Nephron progenitor cell (in vitro differentiated cells): ENCODE measurements around the gene PLCG2.
A peak's percentile ranks its signal among the peaks of the same experiment; 100 is the strongest.

Source experiments
- DNase-seq: peaks from one replicate; pipeline ENCODE4 v3.0.0; 2021
- H3K27ac Mint-ChIP-seq: 2 replicates; pipeline ENCODE4 v1.8.0; 2021; ENCODE audit warnings: mild to moderate bottlenecking, moderate library complexity, mixed read lengths
- H3K27me3 Mint-ChIP-seq: 2 replicates; pipeline ENCODE4 v1.8.0; 2021; ENCODE audit warnings: mild to moderate bottlenecking, low read depth, mixed read lengths; ENCODE audit not compliant: poor library complexity
- H3K36me3 Mint-ChIP-seq: 2 replicates; pipeline ENCODE4 v1.8.0; 2021; ENCODE audit warnings: low read depth, mixed read lengths
- H3K4me1 Mint-ChIP-seq: 2 replicates; pipeline ENCODE4 v1.8.0; 2021; ENCODE audit warnings: mixed read lengths
- H3K4me3 Mint-ChIP-seq: 2 replicates; pipeline ENCODE4 v1.8.0; 2021; ENCODE audit warnings: mild to moderate bottlenecking, moderate library complexity, mixed read lengths
- H3K9me3 Mint-ChIP-seq: 2 replicates; pipeline ENCODE4 v1.8.0; 2021; ENCODE audit warnings: mild to moderate bottlenecking, moderate library complexity, mixed read lengths
- TF ChIP-seq, protein P1 (sequence below): fragments of 200-600 bp; sonication (generic); IDR thresholded peaks from 2 replicates; pipeline ENCODE4 v1.5.0; 2021; ENCODE audit warnings: antibody characterized with exemption

Gene PLCG2

DNA sequence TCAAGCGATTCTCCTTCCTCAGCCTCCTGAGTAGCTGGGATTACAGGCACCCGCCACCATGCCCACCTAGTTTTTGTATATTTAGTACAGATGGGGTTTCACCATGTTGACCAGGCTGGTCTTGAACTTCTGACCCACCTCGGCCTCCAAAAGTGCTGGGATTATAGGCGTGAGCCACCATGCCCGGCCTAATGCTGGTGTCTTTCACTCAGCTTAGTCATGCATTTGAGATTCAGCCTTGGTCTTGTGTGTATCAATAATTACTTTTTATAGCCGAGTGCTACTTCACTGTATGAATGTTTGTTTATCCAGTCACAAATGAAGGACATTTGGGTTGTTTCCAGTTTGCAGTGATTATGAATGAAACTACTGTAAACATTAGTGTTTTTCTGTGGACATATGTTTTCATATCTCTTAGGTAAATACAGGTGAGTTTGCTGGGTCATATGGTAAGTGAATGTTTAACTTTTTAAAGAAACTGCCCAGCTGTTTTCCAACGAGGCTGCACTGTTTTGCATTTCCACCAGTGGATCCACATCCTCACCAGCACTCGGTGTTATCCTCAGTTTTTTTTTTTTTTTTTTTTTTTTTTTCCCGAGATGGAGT lies 11.0 kb upstream of the PLCG2 start:
- Mint-ChIP-seq H3K4me3 (no peak overlapping the region), H3K36me3 (no peaks in the 10 kb centered on the region), H3K9me3 (no peaks in the 10 kb centered on the region), H3K27me3 (peaks cover 11% of the 10 kb centered on the region), H3K4me1 (peaks cover 24% of the 10 kb centered on the region), H3K27ac (no peak overlapping the region)
- TF ChIP-seq, protein P1, sequence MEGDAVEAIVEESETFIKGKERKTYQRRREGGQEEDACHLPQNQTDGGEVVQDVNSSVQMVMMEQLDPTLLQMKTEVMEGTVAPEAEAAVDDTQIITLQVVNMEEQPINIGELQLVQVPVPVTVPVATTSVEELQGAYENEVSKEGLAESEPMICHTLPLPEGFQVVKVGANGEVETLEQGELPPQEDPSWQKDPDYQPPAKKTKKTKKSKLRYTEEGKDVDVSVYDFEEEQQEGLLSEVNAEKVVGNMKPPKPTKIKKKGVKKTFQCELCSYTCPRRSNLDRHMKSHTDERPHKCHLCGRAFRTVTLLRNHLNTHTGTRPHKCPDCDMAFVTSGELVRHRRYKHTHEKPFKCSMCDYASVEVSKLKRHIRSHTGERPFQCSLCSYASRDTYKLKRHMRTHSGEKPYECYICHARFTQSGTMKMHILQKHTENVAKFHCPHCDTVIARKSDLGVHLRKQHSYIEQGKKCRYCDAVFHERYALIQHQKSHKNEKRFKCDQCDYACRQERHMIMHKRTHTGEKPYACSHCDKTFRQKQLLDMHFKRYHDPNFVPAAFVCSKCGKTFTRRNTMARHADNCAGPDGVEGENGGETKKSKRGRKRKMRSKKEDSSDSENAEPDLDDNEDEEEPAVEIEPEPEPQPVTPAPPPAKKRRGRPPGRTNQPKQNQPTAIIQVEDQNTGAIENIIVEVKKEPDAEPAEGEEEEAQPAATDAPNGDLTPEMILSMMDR, result no peak
- no peak for DNase-seq

DNA sequence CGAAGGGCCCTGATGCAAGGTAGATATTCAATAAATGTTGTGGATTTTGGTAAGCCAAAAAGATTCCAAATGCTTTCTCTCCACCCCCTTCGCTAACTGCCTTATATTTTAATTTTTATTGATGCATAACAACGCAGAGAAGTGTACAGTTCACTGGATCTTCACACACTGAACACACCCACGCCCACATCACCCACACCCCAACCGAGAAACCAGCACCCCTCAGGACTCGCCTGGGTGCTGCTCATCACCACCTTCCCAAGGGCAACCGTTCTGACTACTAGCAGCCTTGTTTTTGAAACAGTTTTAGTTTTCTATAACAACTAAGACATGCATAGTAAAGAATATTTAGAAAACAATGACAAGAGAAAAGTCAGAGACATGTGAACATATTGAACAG lies 9.1 kb upstream of the PLCG2 start:
- DNase-seq, result no peak
- Mint-ChIP-seq H3K27me3 (peaks cover 12% of the 10 kb centered on the region), H3K4me3 (no peak overlapping the region)

DNA sequence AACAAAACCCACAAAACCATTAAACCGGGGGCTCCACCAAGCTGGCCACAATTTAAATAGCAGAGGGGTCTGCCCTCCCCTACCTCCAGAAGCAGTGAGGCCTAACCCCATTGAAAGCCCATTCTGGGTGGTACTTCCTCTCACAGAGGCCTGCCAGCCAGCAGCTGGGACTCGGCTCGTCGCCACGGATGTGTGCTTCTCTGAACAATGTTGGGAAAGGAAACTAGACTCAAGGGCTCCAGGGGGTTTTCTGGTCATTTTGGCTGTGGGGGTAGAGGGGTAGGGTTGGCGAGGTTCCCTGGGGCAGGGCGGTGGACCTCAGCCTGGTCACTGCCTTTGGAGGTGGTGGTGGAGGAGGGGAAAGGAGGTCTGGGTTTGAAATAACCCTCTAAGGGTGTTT lies 4.7 kb upstream of the PLCG2 start:
- Mint-ChIP-seq H3K4me3 (no peak overlapping the region), H3K27ac (no peak overlapping the region), H3K4me1 (peaks cover 9% of the 10 kb centered on the region)

More for the DNA sequence above, 9.1 kb upstream of the PLCG2 start:
- Mint-ChIP-seq H3K27ac (no peak overlapping the region), H3K36me3 (no peaks in the 10 kb centered on the region), H3K4me1 (peaks cover 20% of the 10 kb centered on the region), H3K9me3 (no peaks in the 10 kb centered on the region)
- TF ChIP-seq, protein P1, result no peak

DNA sequence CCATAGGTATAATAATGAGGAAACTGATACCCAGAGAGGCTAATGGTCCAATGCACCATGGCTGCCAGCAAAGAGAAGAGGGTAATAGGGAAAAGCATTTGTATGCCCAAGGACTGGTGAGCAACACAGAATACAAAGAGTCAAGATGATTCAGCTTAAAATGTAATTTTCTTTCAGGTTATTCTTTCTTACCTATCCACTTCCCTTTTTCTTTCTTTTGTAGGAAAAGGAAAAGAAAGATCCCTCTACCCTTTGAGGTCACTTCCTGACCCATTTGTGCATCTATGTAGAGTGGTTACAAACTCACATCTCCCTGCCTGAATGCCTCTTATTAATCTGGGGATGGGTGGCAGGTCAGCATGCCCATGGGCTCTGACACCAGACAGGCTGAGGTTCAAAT lies 3.5 kb upstream of the PLCG2 start:
- Mint-ChIP-seq H3K27me3 (peaks cover 58% of the 10 kb centered on the region), H3K27ac (no peak overlapping the region), H3K4me3 (no peak overlapping the region)

More for the DNA sequence above, 4.7 kb upstream of the PLCG2 start:
- peaks cover 46% of the 10 kb centered on the region for H3K27me3 Mint-ChIP-seq
- TF ChIP-seq, protein P1, result no peak
- H3K36me3 Mint-ChIP-seq, result no peaks in the 10 kb centered on the region
- DNase-seq, result no peak
- peaks cover 14% of the 10 kb centered on the region for H3K9me3 Mint-ChIP-seq

DNA sequence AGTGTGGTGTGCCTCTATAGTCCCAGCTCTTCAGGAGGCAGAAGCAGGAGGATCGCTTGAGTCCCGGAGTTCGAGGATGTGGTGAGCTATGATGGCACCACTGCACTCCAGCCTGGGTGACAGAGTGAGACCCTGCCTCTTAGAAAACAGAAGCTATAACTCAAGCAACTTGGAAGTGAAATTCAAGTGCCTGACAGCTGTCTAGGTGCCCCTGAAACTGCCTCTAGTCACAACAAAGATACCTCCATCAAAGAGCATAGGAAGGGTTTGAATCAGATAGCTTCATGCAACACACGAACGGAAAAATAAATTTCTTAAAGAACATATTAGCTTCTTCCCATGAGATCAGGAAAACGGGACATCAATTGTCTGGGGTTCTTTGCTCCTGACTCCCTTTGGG lies 860 bp upstream of the PLCG2 start:
- DNase-seq, result no peak
- Mint-ChIP-seq H3K4me1 (peaks cover 26% of the 10 kb centered on the region), H3K27ac (no peak overlapping the region), H3K4me3 (peak overlapping the region; percentile 83), H3K9me3 (peaks cover 14% of the 10 kb centered on the region), H3K27me3 (peaks cover 74% of the 10 kb centered on the region), H3K36me3 (no peaks in the 10 kb centered on the region)
- TF ChIP-seq, protein P1, result no peak

More for the DNA sequence above, 3.5 kb upstream of the PLCG2 start:
- TF ChIP-seq, protein P1, result no peak
- DNase-seq, result no peak
- Mint-ChIP-seq H3K36me3 (no peaks in the 10 kb centered on the region), H3K9me3 (peaks cover 14% of the 10 kb centered on the region), H3K4me1 (peaks cover 18% of the 10 kb centered on the region)
